Umbilical cord (tissue), 2 donors: ENCODE results near the gene CCND1. TPM values are rescaled to one million over a fixed set of nuclear protein-coding genes. Genes with fewer than 3 reads are reported as not detected.
"Not testable (repeated sequence)": the region's sequence is repeated elsewhere in the genome, so short reads cannot be mapped to it uniquely, and the experiment has no call there.

Experiments used
- DNase-seq: peaks from one replicate; pipeline ENCODE4 v3.0.0-alpha.2; 2015; ENCODE audit warnings: low spot score
- total RNA-seq: library from RNA; depleted of rRNA; stranded (reverse); fragments of >200 nt; gene quantifications from one replicate; pipeline ENCODE4 v1.2.3, GENCODE V29; 2014; ENCODE audit warnings: low replicate concordance; ENCODE audit not compliant: insufficient read depth

Gene CCND1
- total RNA-seq, 1 donor from 2014 or later, result 60.7 TPM

DNA sequence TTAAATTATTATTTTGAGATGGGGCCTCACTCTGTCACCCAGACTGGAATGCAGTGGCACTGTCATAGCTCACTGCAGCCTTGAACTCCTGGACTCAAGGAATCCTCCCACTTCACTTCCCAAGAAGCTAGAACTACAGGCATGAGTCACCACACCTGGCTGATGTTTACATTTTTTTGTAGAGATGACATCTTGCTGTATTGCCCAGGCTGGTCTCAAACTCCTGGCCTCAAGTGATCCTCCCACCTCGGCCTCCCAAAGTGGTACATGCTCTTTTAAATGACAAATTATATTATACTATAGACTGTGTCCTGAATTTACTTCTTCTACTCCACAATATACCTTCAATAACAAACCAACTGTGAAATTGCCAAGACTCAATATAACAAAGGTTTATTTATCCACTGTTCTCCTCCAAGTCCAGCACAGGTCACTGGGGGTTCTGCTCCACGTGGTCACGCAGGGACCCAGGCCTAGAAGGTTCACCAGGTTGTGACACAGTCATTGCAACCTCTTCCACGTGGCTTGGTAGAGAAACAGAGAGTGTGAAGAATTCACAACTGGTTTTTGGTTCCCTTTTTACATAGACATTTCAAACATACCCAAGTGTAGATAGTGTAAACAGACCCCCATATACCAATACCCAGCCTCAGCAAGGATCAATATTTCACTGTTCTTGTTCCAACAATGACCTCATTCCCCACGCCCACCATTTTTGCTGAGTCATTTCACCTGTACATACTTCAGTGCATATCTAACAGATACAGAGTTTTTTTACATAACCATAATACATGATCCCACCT, 47.2 kb downstream of the CCND1 start:
- DNase-seq, result not testable (repeated sequence)

DNA sequence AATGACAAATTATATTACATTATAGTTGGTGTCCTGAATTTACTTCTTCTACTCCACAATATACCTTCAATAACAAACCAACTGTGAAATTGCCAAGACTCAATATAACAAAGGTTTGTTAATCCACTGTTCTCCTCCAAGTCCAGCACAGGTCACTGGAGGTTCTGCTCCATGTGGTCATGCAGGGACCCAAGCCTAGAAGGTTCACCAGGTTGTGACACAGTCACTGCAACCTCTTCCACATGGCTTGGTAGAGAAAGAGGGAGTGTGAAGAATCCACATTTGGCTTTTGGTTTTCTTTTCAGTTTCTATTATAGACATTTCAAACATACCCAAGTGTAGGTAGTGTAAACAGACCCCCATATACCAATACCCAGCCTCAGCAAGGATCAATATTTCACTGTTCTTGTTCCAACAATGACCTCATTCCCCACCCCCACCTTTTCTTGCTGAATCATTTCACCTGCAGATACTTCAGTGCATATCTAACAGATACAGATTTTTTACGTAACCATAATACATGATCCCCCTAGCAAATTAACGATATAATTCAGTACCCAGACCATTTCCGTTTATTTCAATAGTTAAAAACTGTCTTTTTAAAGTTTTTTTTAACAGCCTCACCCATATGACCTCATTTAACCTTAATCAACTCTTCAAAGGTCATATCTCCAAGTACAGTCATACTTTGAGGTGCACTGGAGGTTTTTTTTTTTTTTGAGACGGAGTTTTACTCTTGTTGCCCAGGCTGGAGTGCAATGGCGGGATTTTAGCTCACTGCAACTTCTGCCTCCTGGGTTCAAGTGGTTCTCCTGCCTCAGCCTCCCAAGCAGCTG, 48.7 kb downstream of the CCND1 start:
- DNase-seq, result no peak

DNA sequence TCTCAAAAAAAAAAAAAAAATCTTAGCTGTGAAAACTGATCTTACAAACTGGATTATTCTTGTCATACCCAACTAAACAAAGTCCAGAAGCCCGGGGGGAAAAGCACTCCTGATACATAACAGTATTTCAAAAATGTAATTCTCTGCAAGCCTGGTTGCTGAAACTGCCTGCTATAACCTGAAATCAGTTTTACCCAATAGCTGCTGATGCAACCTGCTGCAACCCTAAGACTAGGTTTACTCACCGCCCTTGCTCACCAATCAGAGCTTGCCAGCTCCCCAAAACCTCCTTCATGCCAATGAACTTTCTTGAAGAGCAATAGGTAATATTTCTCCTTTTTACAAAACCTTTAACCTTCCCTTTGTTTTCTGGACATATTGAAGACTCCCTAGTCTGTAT, 50.5 kb downstream of the CCND1 start:
- DNase-seq, result no peak

DNA sequence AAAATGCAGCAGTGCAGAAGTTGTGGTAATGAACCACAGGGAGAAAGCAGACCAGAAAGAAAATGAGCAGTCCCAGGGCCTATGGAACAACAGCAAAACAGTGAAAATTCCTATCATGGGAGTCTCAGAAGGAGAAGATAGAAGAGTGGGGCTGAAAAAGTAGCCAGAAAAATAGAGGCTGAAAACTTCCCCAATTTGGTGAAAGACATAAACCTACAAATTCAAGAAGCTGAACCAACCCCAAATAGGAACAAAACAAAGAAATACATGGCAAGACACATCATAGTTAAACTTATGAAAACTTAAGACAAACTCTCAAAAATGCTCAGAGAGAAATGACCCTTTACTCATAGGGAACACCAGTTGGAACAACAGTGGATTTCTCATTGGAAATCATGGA, 51.5 kb downstream of the CCND1 start:
- DNase-seq, result no peak

DNA sequence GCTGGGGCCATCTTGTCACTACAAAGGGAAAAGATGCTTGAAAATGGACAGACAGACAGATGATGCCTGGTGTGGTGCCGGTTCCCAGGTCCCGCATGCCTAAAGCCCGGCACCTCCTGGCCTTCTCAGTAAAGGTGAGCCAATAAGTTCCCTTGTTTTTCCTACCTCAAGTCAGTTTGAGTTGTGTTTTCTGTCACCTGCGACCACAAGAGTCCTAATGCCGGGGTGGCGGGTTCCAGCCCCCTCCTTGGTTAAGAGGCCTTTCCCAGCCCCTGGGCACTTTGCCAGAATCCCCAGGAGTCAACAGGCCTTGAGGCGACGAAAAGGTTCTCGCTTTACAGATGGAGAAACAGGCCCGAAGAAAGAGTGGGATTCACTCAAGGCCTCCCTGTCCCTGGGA, 53.8 kb downstream of the CCND1 start:
- DNase-seq, result no peak

DNA sequence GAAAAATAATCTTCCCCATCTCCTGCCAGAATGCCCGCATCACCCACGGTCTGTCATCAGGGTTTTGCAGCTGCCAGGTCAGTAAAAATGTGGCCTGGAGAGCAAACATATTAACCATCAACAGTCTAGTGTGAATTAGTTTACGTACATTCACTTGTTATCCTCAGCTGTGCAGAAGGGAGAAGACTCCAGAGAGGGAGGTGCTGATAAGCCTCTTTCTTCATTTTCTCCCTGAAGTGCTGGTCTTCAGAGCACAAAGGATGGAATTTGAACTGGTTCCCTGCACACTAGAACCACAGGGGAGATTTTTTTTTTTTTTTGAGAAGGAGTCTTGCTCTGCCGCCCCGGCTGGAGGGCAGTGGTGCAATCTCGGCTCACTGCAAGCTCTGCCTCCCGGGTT, 54.6 kb downstream of the CCND1 start:
- DNase-seq, result no peak

DNA sequence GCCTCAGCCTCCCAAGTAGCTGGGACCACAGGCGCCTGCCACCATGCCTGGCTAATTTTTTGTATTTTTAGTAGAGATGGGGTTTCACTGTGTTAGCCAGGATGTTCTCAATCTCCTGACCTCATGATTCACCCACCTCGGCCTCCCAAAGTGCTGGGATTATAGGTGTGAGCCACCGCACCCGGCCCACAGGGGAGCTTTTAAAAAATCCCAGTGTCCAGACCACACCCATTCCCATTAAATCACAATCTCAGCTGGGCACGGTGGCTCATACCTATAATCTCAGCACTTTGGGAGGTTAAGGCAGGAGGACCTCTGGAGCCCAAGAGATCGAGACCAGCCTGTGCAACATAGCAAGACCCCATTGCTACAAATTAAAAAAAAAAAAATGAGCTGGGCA, 55.0 kb downstream of the CCND1 start:
- not testable (repeated sequence) for DNase-seq

DNA sequence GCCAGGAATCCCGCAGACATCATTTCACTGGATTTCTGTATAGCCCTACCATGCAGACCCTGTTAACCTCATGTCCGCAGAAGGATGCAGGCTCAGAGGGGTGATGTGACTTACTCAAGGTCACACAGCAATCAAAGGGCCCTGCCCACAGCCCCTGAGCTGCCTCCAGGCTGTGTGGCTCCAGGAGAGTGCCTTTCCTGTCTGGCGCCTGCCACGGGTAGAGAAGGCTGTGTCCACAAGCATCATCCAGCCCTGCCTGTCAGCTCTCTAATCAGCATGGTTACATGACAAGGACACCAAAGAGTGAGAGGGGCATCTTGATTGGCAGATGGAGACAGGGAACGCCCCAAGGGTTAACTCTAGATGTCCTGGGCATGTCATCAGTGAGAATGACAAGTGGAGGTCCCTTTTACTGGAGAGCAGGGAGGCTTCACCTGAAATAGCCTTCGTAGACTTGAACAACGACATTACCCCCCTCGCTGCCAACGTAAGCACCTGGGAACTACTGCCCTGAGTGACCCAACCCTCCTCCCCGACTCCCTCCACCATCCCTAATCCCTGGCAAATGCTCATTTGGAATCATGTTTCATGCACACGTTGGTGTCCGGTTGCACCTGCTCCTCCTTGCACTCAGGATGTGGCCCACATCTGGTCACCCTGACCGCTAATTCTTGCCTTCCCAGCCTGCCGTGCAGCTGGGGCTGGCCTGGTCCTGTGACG, 56.0 kb downstream of the CCND1 start:
- DNase-seq, result no peak

DNA sequence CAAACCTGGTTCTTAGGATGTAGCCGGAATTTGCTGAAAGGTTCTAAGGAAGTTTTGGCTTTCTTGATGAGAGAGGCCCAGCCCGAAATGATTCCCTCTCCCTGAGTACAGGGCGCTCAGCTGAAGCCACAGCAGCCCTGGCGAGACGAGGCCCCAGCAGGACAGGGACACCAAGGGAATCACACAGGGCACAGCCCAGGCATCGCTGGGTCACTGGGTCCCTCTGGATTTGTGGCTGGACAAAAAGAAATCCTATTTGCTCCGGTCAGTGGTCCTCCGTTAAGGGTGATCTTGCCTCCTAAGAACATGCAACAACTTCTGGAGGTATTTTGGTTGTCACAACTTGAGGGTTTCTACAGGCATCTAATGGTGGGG, 56.5 kb downstream of the CCND1 start:
- DNase-seq, result no peak

DNA sequence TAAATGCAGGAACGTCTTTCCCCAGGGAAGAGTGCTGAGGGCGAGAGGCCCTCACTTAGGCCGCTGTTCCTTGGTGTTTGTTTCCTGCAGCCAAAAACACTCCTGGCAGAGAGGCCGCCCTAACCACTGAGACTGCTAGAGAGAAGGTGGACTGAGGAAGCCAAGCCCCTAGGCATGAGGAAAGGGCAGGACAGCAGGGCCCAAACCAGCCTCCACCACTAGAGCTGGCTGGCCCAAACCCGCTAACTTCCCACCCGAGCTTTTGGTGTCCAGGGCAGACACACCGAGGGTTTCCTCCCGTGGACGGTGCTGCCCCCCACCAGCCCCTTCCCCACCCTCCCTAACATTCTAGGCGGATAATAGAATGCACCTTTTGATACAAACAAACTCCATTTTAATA, 56.9 kb downstream of the CCND1 start:
- no peak for DNase-seq

DNA sequence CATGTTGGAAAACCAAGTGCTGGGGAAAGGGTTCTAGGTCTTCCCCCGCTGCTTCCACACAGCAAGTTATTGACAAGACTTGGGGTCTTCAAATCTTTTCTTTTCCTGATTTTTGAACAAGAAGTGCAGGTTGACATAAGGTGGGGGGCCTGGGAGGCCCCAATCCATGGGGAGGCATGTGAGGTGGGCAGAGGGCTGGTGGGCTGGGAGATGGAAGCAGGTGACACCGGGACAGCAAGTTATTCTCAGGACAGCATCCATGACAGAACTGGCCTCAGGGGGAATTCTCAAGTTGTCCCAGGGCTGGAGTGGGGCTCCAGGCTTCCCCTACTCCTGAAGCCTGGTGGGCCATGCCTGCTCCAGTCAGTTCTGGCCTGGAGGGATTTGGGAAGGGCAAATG, 57.4 kb downstream of the CCND1 start:
- DNase-seq, result no peak

DNA sequence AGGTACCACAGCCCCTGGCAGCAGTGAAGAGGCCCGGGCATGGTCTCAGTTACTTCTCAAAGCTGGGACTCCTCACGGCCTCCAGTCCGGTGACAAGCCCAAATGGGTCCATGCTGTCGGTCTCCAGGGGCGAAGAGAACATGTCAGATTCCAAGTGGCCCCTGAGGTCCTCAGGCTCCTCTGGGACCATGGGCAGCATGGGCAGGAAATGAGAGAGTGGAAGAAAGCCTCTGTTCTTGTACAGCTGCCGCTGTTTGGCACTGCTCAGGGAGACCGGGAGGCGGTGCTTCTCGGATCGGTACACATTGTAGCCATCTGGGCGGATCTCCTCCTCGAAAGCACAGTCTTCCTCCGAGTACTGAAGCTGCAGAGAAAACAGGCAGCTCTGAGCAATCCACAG, 58.3 kb downstream of the CCND1 start:
- DNase-seq, result no peak

DNA sequence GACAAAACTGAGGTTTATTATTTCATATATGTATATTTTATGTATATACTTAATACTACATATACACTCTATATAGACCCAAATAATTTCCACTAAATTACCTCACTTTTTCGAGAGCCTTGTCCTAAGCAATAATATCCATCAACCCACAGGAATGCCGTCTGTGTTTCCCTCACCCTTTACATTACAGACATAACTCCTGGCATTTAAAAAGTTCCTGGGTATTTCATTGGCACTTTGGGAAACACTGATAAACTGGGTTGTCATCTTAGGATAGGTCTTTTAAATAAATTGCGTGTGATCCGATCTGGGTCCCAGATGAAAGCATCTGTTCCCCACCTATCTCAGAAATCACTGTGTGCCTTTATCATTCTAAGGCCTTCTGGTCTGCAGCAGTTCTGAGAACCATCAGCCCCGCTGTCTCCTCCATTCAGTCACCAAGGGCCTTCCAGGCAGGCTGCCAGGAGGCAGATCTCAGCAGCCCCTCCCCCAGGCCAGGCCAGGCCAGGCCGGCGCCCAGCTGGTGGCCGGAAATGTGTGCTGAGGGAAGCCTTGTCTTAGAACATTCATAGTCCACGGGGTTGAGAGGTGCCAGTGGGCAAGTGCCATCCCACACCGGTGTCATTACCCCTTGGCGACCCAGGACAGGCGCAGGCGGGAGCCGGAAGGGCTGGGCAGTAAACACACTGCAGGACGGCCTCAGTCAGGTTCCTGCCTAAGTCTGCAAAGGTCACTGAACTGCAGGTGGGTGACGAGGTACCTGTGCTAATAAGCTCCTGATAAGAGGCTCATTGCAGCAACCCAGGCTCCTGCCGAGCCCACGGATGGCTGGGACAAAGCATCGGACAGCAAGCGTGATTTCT, 59.6 kb downstream of the CCND1 start:
- DNase-seq, result peak; percentile 84

DNA sequence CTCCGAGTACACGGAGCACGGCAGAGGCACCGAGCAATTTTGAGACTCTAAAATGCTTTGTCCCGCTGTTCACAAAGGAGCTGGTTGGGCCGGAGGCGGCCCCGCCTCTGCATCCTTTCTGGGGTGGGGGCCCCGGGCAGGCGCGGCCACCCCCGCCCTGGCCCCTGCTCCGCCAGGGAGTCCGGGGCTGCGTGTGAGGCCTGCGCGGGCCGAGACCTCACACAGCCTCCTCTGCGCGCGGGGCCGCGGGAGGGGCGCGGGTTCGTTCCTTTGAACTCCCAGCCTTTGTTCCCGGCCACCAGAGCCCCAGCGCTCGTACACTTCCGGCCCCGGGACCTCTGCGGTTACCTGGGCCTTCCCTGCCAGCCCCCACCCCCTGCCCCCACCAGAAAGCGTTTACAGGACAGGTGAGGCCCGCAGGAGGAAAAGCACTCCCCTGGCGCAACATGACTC, 61.3 kb downstream of the CCND1 start:
- no peak for DNase-seq

DNA sequence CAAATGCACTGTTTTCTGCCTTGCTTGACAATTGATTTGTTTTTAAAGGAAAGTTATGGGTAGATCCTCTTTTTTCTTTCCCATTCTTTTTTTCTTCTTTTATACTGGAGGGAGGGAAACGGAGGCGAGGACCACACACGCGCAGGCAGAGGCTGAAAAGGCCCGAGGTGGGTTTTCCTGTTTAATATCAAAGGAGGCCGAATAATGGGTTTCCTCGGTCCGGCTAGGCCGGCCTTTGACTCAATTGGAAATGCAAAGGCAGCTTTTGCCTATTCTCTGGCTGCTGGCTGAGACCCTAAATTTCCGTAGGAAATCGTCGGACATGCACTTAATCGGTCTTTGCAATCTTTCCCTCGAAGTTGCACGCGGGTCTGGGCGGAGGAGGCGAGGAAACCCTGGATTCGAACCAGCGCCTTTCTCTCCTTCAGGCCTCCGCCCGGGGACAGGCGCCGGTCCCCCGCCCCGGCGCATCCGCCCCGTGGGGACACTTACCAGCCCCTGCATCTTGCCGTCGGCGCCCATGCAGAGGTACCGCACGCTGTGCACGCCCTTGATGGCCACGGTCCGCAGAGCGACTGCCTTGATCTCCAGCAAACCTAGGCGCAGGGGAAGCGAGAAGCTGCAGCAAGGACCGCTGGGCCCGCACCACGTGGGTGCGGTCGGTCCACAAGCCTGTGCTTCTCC, 62.0 kb downstream of the CCND1 start:
- no peak for DNase-seq

DNA sequence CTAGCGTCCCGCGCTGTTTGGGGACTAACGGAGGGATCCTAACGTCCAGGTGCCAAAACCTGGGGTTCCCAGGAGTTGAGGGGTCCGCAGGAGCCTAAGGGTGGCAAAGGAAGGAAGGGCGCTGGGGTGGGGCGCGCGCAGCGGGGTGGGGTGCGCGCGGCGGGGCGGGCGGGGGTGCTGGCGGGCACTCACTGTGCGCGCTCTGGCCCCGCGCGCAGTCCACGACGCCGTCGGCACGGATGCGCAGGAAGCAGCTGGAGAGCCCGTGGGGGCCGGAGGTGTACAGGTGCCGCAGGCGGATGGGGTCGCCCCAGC, 62.5 kb downstream of the CCND1 start:
- DNase-seq, result no peak

Other genes with a start within 250 kb of the CCND1 start
- gene LINC01488, start 159.5 kb upstream of the CCND1 start, total RNA-seq, result 0.96 TPM
- gene LTO1, start 34.2 kb downstream of the CCND1 start, total RNA-seq, result 35.2 TPM
- gene FGF19, start 62.9 kb downstream of the CCND1 start, total RNA-seq, result 1.4 TPM
- 0.96 TPM for gene FGF4, start 134.2 kb downstream of the CCND1 start, total RNA-seq
- not detected for gene FGF3, start 178.3 kb downstream of the CCND1 start, total RNA-seq